Activated CD8-positive, alpha-beta T cell treated with anti-CD3 and anti-CD28 coated beads, Interleukin-2, amount 10 ng/mL, durations not matched to agents 7 days and 5 days (primary cell): ENCODE results near the gene LAMP5. TPM values are rescaled to one million over a fixed set of nuclear protein-coding genes. Genes with fewer than 3 reads are reported as not detected.

Source experiments
- ATAC-seq: fragments of 150-1000 bp; cut with Tn5 transposase; one replicate; pipeline ENCODE4 v1.10.0; 2021; ENCODE audit warnings: moderate library complexity
- CTCF ChIA-PET: fragments of 350-600 bp; sonication (Branson Sonifier 250); formaldehyde crosslinking; loops from one replicate; lab custom pipeline; 2021; ENCODE audit warnings: antibody characterized with exemption; lab: Charles Lee
- POLR2A ChIA-PET: fragments of 350-600 bp; sonication (Branson Sonifier 250); formaldehyde crosslinking; loops from one replicate; lab custom pipeline; 2021; ENCODE audit warnings: antibody characterized with exemption; lab: Charles Lee
- DNase-seq: peaks from one replicate; pipeline ENCODE4 v3.0.0-alpha.2; 2020
- H3K27ac Mint-ChIP-seq: one replicate; pipeline ENCODE4 v1.8.0; 2021; ENCODE audit warnings: mild to moderate bottlenecking, mixed read lengths
- H3K27me3 Mint-ChIP-seq: one replicate; pipeline ENCODE4 v1.8.0; 2021; ENCODE audit warnings: low read depth, mixed read lengths
- H3K36me3 Mint-ChIP-seq: one replicate; pipeline ENCODE4 v1.8.0; 2021; ENCODE audit warnings: low read depth, mixed read lengths
- H3K4me1 Mint-ChIP-seq: one replicate; pipeline ENCODE4 v1.8.0; 2021; ENCODE audit warnings: low read depth, mixed read lengths
- H3K4me3 Mint-ChIP-seq: one replicate; pipeline ENCODE4 v1.8.0; 2021; ENCODE audit warnings: mild to moderate bottlenecking, mixed read lengths
- H3K9me3 Mint-ChIP-seq: one replicate; pipeline ENCODE4 v1.8.0; 2022; ENCODE audit warnings: mixed read lengths; ENCODE audit not compliant: insufficient read depth
- total RNA-seq, 2 experiments: library from RNA; stranded (reverse); gene quantifications; one replicate each; pipeline ENCODE4 v1.2.3, GENCODE V29; 2021

The LAMP5 gene
- total RNA-seq, 2 experiments from 2014 or later = not detected

DNA sequence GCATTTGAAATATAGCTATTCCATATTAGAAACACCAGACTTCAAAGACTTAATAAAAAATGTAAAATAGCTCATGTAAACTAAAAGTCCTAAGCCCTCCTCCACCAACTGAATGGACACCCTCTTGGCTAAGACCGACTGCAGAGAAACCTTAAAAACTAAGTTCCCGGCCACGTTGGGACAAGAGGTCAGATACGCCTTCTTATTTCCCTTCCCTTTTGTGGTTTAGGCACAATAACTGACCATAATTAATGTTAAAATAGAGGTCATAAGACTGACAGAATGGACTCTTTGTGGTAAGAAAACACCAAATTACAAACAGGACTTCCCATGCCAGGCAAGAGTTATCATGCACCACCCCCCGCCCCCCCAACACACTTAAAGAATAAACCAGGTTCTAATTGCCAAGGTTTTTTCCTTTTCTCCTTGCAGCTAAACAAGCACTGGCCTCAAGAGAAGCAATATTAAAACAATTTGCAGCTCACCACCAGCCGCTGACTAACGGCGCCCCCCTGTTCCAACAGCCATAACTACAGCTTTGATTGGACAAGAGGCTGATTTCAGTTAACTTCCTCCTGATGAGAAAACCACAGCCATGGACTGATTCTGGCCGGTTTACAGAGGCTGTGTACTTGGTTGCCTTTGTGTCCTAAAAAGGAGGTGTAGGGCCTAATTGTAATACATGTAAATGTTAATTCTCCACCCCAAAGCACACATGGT is 10.7 kb upstream of the LAMP5 start:
- Mint-ChIP-seq H3K27ac (no peak overlapping the region), H3K36me3 (no peaks in the 10 kb centered on the region), H3K4me1 (no peaks in the 10 kb centered on the region), H3K9me3 (no peaks in the 10 kb centered on the region), H3K27me3 (peaks cover 13% of the 10 kb centered on the region), H3K4me3 (no peak overlapping the region)
- POLR2A ChIA-PET = no interaction called here
- ATAC-seq (no peak), DNase-seq (no peak)
- CTCF ChIA-PET = no interaction called here

DNA sequence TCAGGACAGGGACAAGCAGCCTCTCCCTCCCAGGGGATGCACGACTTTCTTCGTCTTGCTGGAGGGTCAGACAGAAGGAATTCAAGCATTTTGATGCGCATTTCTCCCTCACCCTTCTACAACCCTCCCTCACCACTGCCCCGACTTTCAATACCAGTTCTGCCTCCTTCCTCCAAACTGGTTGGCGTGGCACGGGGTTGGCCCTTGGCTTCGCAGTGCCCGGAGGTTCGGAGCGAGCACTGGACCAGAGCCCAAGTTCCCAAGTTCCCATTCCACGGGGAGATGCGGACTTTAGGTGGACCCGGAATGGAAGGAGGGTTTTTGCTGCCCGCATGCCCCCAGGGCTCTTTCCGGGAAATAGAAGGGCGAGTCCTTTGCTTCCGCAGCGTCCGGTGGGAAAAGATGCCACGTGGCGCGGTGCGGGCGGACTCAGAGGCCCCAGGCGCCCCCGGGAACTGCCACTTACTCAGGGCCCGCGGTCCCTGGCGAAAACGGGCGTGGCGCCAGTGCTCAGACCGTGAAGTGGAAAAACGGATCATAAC is 8.0 kb upstream of the LAMP5 start:
- H3K4me3 Mint-ChIP-seq = no peak overlapping the region
- ChIA-PET CTCF (no interaction called here), POLR2A (no interaction called here)
- H3K27ac Mint-ChIP-seq = no peak overlapping the region
- ATAC-seq (no peak), DNase-seq (no peak)
- H3K27me3 Mint-ChIP-seq = peaks cover 30% of the 10 kb centered on the region
- H3K36me3 Mint-ChIP-seq = no peaks in the 10 kb centered on the region
- H3K9me3 Mint-ChIP-seq = no peaks in the 10 kb centered on the region
- no peaks in the 10 kb centered on the region for H3K4me1 Mint-ChIP-seq

DNA sequence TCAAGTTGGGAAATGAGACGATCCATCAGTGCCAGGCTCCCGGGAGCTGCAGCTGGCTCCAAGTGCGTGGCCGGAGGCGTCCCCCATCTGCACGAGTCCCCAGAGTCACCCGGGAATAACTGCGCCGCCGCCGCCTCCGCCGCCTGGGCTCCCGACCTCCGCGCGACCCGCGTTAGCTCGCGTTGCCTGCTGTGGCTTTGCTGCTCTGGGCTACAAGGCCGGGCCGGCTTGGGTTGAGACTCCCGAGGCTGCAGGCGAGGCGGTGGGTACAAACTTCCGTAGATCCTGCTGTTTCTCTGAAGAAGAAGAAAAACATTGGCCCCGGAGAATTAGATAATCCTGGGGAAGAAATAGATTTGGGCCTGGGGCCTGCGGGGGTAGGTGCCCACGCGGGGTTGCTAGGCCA is 7.4 kb upstream of the LAMP5 start:
- ATAC-seq (no peak), DNase-seq (no peak)
- no peak overlapping the region for H3K27ac Mint-ChIP-seq
- POLR2A ChIA-PET = no interaction called here
- H3K4me1 Mint-ChIP-seq = no peaks in the 10 kb centered on the region
- H3K36me3 Mint-ChIP-seq = no peaks in the 10 kb centered on the region
- CTCF ChIA-PET = no interaction called here
- peaks cover 35% of the 10 kb centered on the region for H3K27me3 Mint-ChIP-seq
- no peak overlapping the region for H3K4me3 Mint-ChIP-seq
- H3K9me3 Mint-ChIP-seq = no peaks in the 10 kb centered on the region

DNA sequence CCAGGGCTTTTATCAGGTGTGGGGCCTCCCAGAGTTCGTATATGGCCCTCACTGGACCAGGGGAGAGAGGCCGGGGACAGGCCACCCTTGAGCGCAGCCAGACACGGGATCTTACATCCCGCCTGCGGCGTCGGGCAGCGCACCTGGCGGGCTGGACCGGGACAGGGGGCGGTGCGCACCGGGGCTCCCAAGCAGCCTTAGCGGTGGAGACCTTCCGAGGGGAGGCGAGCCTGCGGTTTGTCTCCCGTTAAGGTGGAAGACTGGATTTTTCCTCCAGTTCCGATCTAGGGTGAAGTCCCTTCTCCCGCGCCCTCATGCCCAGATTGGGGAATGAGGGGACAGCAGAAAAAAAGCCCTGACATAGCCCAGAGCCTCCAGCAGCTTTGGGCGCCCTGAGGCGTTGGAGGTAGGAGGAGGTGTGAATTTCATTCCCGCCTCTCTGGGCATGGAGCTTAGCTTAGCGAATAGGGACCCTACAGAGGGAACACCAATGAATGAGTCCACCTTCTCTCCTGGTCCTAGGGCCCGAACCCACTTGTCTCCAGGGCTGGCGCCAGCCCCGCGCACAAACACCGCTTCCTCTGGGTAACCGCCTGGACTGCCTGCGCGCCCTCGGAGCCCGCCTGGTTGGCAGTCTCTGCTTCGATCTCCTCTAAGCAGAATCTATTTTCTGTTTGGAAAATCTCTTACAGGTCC is 6.7 kb upstream of the LAMP5 start:
- CTCF ChIA-PET = no interaction called here
- no peak overlapping the region for H3K27ac Mint-ChIP-seq
- H3K4me3 Mint-ChIP-seq = no peak overlapping the region

DNA sequence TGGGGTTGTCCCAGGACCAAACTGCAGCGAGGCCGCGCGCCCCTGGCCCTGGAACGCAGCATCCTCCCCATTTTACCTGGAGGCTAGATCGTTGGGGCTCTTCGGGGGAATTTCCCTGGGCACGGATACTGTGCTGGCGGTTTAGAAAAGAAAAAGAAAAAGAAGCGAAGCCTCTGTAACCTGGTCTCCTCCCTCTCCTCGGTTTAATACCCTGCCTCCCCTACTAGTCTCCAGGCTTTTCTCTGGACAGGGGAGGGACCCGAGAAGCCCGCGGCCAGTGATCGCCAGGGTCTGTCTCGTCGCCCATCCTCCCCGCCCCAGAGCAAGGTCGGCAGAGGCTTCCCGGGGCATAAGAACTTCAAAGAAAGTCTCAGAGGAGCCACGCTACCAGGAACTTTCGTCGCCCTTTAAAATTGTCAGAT is 6.1 kb upstream of the LAMP5 start:
- Mint-ChIP-seq H3K9me3 (no peaks in the 10 kb centered on the region), H3K4me3 (no peak overlapping the region), H3K27ac (no peak overlapping the region), H3K36me3 (no peaks in the 10 kb centered on the region), H3K4me1 (no peaks in the 10 kb centered on the region), H3K27me3 (peaks cover 41% of the 10 kb centered on the region)
- POLR2A ChIA-PET = no interaction called here
- DNase-seq (no peak), ATAC-seq (no peak)
- CTCF ChIA-PET = no interaction called here

More for the DNA sequence above, 6.7 kb upstream of the LAMP5 start:
- POLR2A ChIA-PET = no interaction called here
- DNase-seq (no peak), ATAC-seq (no peak)
- Mint-ChIP-seq H3K27me3 (peaks cover 41% of the 10 kb centered on the region), H3K4me1 (no peaks in the 10 kb centered on the region), H3K36me3 (no peaks in the 10 kb centered on the region), H3K9me3 (no peaks in the 10 kb centered on the region)

DNA sequence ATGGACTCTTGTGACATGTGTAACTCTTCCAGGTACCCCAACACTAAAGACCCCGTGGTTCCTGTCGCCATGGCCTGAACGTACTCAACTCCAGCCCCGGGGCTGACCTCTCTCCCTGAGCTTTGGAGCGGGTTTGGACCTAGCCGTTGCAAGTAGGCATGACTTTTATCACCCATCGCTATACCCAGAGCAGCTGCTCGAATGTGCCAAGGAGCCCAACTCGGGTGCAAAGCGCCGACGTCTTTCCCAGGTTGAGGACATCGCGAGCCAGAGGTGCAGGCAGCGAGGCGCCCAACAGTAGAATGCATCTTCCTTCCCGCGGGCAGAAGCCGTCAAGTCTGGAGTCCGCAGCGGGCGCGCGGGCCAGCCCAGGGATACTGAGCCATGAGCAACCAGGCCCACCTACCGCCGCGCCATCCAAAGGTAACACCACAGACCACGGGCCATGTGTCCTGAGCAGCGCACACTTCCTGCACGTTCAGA is 5.7 kb upstream of the LAMP5 start:
- Mint-ChIP-seq H3K27ac (no peak overlapping the region), H3K36me3 (no peaks in the 10 kb centered on the region), H3K27me3 (peaks cover 41% of the 10 kb centered on the region), H3K9me3 (no peaks in the 10 kb centered on the region), H3K4me3 (no peak overlapping the region), H3K4me1 (no peaks in the 10 kb centered on the region)
- no peak for DNase-seq
- no peak for ATAC-seq
- ChIA-PET POLR2A (no interaction called here), CTCF (no interaction called here)

DNA sequence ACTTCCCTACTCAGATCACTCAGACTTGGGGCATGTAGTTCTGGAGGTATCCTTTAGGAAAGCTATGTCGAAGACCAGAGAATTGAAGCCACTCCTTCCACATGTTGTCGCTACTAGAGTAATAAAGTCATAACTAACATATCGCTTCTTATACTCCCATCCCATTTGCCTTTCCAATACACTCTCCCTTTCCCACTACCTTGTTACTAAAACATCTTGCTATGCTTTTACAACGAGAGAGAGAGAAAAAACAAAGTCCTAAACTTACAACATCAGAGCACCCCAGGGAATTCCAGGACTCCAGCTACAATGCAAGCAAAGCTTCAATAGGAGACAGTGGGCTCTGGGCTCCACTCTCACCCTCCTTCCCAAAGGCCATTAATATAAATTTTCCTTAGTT is 5.1 kb upstream of the LAMP5 start:
- Mint-ChIP-seq H3K27ac (no peak overlapping the region), H3K4me1 (no peaks in the 10 kb centered on the region), H3K27me3 (peaks cover 46% of the 10 kb centered on the region), H3K4me3 (no peak overlapping the region), H3K36me3 (no peaks in the 10 kb centered on the region), H3K9me3 (no peaks in the 10 kb centered on the region)
- DNase-seq = no peak
- ChIA-PET POLR2A (no interaction called here), CTCF (no interaction called here)
- no peak for ATAC-seq

DNA sequence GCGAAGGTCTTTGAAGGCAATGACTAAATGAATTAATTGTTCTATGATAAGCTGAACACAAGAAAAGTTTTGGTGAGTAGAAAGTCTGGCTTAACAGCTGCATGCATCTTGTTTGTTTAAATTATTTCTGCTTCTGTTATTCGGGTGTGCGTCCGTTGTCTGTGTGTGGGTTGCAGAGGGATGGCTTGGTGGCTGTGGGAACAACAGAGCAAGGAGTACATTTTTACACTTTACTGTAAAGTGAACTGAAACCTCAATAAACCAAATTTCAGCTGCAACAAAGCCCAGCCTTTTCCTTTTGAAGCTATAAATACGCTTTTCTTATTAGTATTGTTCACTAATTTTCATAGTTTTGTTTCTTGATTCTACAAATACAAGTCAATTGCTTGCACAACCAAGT is 3.5 kb upstream of the LAMP5 start:
- no peak overlapping the region for H3K4me3 Mint-ChIP-seq
- H3K27me3 Mint-ChIP-seq = peaks cover 62% of the 10 kb centered on the region
- no peak overlapping the region for H3K27ac Mint-ChIP-seq
- H3K4me1 Mint-ChIP-seq = no peaks in the 10 kb centered on the region
- ATAC-seq (no peak), DNase-seq (no peak)
- POLR2A ChIA-PET = no interaction called here
- no peaks in the 10 kb centered on the region for H3K36me3 Mint-ChIP-seq
- CTCF ChIA-PET = no interaction called here
- H3K9me3 Mint-ChIP-seq = no peaks in the 10 kb centered on the region

DNA sequence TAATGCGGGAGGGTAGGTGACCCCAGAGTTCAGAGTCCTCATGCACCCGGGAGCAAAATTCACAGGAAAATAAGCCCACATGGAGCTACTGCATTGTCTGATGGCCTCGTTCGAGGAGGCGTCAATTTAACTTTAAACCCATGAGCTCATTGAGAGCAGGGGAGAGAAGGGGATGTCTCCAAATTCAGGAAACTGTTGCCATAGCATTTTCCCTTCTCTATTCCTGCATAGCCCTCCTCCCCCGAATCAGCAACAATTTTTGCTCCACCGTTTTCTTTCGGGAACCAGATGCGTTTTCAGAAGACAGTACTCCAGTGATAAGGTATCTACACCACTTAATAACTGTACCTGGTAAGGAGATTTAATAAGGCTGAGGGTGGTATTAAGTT is 324 bp upstream of the LAMP5 start:
- H3K9me3 Mint-ChIP-seq = no peaks in the 10 kb centered on the region
- H3K4me1 Mint-ChIP-seq = no peaks in the 10 kb centered on the region
- H3K27me3 Mint-ChIP-seq = peaks cover 74% of the 10 kb centered on the region
- no peak overlapping the region for H3K4me3 Mint-ChIP-seq
- DNase-seq (no peak), ATAC-seq (no peak)
- ChIA-PET POLR2A (no interaction called here), CTCF (no interaction called here)
- no peak overlapping the region for H3K27ac Mint-ChIP-seq
- H3K36me3 Mint-ChIP-seq = no peaks in the 10 kb centered on the region

DNA sequence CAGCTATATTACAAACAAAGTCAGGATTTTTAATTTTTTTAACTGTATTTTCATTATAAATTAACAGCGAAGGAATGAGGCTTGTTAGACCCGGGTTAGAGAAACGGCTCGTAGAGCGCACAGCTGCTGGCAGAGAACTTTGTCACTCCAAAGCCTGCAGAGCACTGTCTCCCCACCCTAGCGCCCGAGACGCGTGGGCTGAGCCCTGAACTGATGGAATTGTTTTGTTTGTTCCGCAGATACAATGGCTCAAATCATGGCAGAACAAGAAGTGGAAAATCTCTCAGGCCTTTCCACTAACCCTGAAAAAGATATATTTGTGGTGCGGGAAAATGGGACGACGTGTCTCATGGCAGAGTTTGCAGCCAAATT is 810 bp downstream of the LAMP5 start:
- Mint-ChIP-seq H3K36me3 (no peaks in the 10 kb centered on the region), H3K9me3 (no peaks in the 10 kb centered on the region), H3K4me1 (no peaks in the 10 kb centered on the region), H3K27me3 (peaks cover 67% of the 10 kb centered on the region), H3K4me3 (no peak overlapping the region), H3K27ac (no peak overlapping the region)
- DNase-seq = no peak
- ChIA-PET POLR2A (no interaction called here), CTCF (no interaction called here)
- ATAC-seq = no peak

DNA sequence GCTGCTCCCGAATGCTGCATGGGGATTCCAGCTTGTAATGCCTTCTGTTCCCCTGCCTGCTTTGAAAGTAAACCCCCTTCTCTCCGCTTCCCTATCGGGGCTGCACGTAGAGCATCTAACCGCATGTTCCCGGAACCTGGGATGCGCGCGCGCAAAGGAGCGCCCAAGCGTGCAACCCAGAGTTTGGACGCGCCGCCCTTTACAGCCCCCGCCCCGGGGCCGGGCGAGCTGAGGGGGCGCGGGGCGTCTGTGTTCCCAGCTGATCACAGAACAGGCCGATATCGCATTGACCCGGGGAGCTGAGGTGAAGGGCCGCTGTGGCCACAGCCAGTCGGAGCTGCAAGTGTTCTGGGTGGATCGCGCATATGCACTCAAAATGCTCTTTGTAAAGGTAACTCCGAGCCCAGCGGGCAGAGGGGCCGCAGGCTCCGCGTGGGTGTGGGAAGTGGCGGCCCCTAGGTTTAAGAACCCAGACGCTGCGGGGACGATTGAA is 1.4 kb downstream of the LAMP5 start:
- no peaks in the 10 kb centered on the region for H3K36me3 Mint-ChIP-seq
- ATAC-seq = no peak
- POLR2A ChIA-PET = no interaction called here
- H3K9me3 Mint-ChIP-seq = no peaks in the 10 kb centered on the region
- H3K27ac Mint-ChIP-seq = no peak overlapping the region
- no peak for DNase-seq
- CTCF ChIA-PET = no interaction called here
- no peak overlapping the region for H3K4me3 Mint-ChIP-seq
- peaks cover 66% of the 10 kb centered on the region for H3K27me3 Mint-ChIP-seq
- H3K4me1 Mint-ChIP-seq = no peaks in the 10 kb centered on the region

DNA sequence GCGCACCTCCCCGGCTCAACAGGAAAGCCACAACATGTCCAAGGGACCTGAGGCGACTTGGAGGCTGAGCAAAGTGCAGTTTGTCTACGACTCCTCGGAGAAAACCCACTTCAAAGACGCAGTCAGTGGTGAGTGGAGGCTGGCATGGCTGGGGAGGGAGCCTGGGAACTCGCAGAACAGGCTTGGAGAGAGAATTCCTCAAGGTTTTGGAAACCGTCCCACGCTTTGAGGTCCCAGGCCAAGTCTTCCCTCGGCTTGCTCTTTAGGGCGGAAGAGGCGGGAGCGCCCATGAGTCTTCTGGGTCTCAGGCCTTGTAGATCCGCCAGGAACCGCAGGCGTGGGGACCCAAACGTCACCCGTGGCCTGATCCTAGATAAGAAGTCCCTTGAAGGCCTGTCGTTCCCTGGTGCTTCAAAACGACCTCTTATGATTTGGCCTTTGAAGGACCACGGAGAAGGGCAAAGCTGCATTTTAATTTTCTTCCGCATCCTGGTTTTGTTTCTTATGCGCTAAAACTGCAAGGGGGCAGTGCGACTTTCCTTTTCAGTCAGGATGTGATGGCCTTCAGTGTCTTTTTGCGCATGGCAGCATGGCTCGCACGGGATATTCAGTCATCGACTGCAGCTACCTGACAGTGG is 2.0 kb downstream of the LAMP5 start:
- Mint-ChIP-seq H3K27ac (no peak overlapping the region), H3K36me3 (no peaks in the 10 kb centered on the region), H3K4me3 (no peak overlapping the region), H3K27me3 (peaks cover 63% of the 10 kb centered on the region), H3K9me3 (no peaks in the 10 kb centered on the region), H3K4me1 (no peaks in the 10 kb centered on the region)
- ChIA-PET POLR2A (no interaction called here), CTCF (no interaction called here)
- ATAC-seq (no peak), DNase-seq (no peak)
